HCT116 (cell line): Measurements from ENCODE around the gene EEF2. TPM values are rescaled to one million over a fixed set of nuclear protein-coding genes. Genes with fewer than 3 reads are reported as not detected.

ENCODE experiments used
- ATAC-seq: fragments of 200-7000 bp; cut with Tn5 transposase; 2 replicates; pipeline ENCODE4 v1.9.1; 2020; ENCODE audit warnings: mild to moderate bottlenecking, moderate library complexity
- BruUV-seq: library from RNA; stranded (reverse); fragments of 400-500 nt; replicated peaks from 2 replicates; lab custom pipeline; 2021; lab: Mats Ljungman, UMichigan
- CTCF ChIA-PET: fragments of 300-600 bp; sonication (Branson Sonifier 250); formaldehyde crosslinking; loops from one replicate; lab custom pipeline; 2021; ENCODE audit warnings: antibody characterized with exemption; lab: Charles Lee
- POLR2A ChIA-PET: fragments of 300-600, 350-600 bp; sonication (Branson Sonifier 250); formaldehyde crosslinking; loops from one replicate; lab custom pipeline; 2021; ENCODE audit warnings: antibody characterized with exemption; lab: Charles Lee
- RAD21 ChIA-PET, 2 experiments: fragments of 300-600 bp; sonication (Branson Sonifier 250); formaldehyde crosslinking; loops; one replicate each; lab custom pipeline; 2023; ENCODE audit warnings: low total read pairs in 2 of 2; ENCODE audit not compliant: uncharacterized antibody in 2 of 2, unreplicated experiment in 2 of 2, low non-redundant PET in 1 of 2; lab: Charles Lee
- DNase-seq: peaks from one replicate; pipeline ENCODE4 v3.0.0-alpha.2; 2010; ENCODE audit warnings: low read depth, low spot score
- H2AFZ ChIP-seq: fragments of 200-600 bp; shearing (Covaris generic), sonication (generic); 2 replicates; pipeline ENCODE4 v1.6.1; 2017; ENCODE audit warnings: low read depth, mixed run types, mixed read lengths, antibody characterized with exemption, low read length; ENCODE audit not compliant: poor library complexity, severe bottlenecking
- H3K27ac ChIP-seq: 2 replicates; pipeline ENCODE4 v1.5.1; 2012; ENCODE audit warnings: low read depth, low read length
- H3K27me3 ChIP-seq: fragments of 200-600 bp; sonication (generic); 2 replicates; pipeline ENCODE4 v1.6.1; 2016; ENCODE audit warnings: mixed run types, low read length, mixed read lengths; ENCODE audit not compliant: insufficient read depth
- H3K36me3 ChIP-seq, 2 experiments: fragments of 200-500 bp in 1 of 2; fragments of 200-600 bp in 1 of 2; sonication (Bioruptor generic) in 1 of 2; sonication (generic) in 1 of 2; 2 replicates each; pipeline versions ENCODE4 v1.5.1 to v1.6.1; 2014 to 2016; ENCODE audit warnings: low read length in 2 of 2, inconsistent platforms in 1 of 2, mixed read lengths in 1 of 2, mixed run types in 1 of 2; ENCODE audit not compliant: insufficient read depth in 2 of 2, control insufficient read depth in 1 of 2
- H3K4me1 ChIP-seq, 2 experiments: fragments of 200-600 bp in 1 of 2; sonication (generic) in 1 of 2; 2 replicates each; pipeline versions ENCODE4 v1.5.1 to v1.6.1; 2012 to 2017; ENCODE audit warnings: low read length in 2 of 2, inconsistent platforms in 1 of 2, mild to moderate bottlenecking in 1 of 2, mixed read lengths in 1 of 2, mixed run types in 1 of 2, moderate library complexity in 1 of 2; ENCODE audit not compliant: insufficient read depth in 2 of 2, control insufficient read depth in 1 of 2
- H3K4me2 ChIP-seq: fragments of 200-600 bp; sonication (generic); 2 replicates; pipeline ENCODE4 v1.6.1; 2017; ENCODE audit warnings: mixed run types, low read length, mixed read lengths
- H3K4me3 ChIP-seq, 2 experiments: fragments of 200-600 bp in 1 of 2; sonication (generic) in 1 of 2; replicated peaks in 1 of 2; 2 replicates each; pipeline ENCODE4 v1.5.1; 2011 to 2016; ENCODE audit warnings: low read length in 2 of 2, control low read depth in 1 of 2, low read depth in 1 of 2, mild to moderate bottlenecking in 1 of 2, mixed read lengths in 1 of 2, mixed run types in 1 of 2
- H3K79me2 ChIP-seq: fragments of 200-600 bp; sonication (generic); 2 replicates; pipeline ENCODE4 v1.6.1; 2017; ENCODE audit warnings: mild to moderate bottlenecking, mixed run types, low read length, moderate library complexity, mixed read lengths; ENCODE audit not compliant: insufficient read depth
- H3K9ac ChIP-seq: fragments of 200-600 bp; sonication (generic); 2 replicates; pipeline ENCODE4 v1.6.1; 2016; ENCODE audit warnings: low read length, mixed read lengths
- H3K9me2 ChIP-seq: fragments of 200-600 bp; sonication (generic), shearing (Covaris generic); 2 replicates; pipeline ENCODE4 v1.6.1; 2017; ENCODE audit warnings: mixed run types, mild to moderate bottlenecking, moderate library complexity; ENCODE audit not compliant: insufficient read depth
- H3K9me3 ChIP-seq, 2 experiments: fragments of 200-500 bp in 1 of 2; fragments of 200-600 bp in 1 of 2; sonication (Bioruptor generic) in 1 of 2; sonication (generic) in 1 of 2; 2 replicates each; pipeline ENCODE4 v1.6.1; 2014 to 2017; ENCODE audit warnings: low read length in 2 of 2, mixed read lengths in 2 of 2, inconsistent platforms in 1 of 2, low read depth in 1 of 2, mild to moderate bottlenecking in 1 of 2, mixed run types in 1 of 2, moderate library complexity in 1 of 2; ENCODE audit not compliant: control insufficient read depth in 1 of 2, insufficient read depth in 1 of 2
- H4K20me1 ChIP-seq: fragments of 200-600 bp; sonication (generic), shearing (Covaris generic); 2 replicates; pipeline ENCODE4 v1.6.1; 2017; ENCODE audit warnings: mixed run types, mild to moderate bottlenecking, moderate library complexity; ENCODE audit not compliant: insufficient read depth
- CBX3 ChIP-seq: IDR thresholded peaks from 2 replicates; pipeline ENCODE4 v1.6.1; 2012; ENCODE audit warnings: low read depth
- CEBPB ChIP-seq: IDR thresholded peaks from 2 replicates; pipeline ENCODE4 v1.6.1; 2012; ENCODE audit warnings: low read depth
- EGR1 ChIP-seq: IDR thresholded peaks from 2 replicates; pipeline ENCODE4 v1.6.1; 2012; ENCODE audit warnings: low read depth
- ELF1 ChIP-seq: IDR thresholded peaks from 2 replicates; pipeline ENCODE4 v1.6.1; 2012; ENCODE audit warnings: low read depth, borderline replicate concordance
- EZH2 ChIP-seq: fragments of 200-600 bp; sonication (generic); IDR thresholded peaks from 2 replicates; pipeline ENCODE4 v1.6.1; 2017; ENCODE audit warnings: antibody characterized with exemption, mixed run types
- POLR2A ChIP-seq: IDR thresholded peaks from 2 replicates; pipeline ENCODE4 v1.7.0; 2011; ENCODE audit warnings: borderline replicate concordance; ENCODE audit not compliant: insufficient read depth, insufficient read length; ENCODE audit errors: extremely low read depth
- POLR2AphosphoS5 ChIP-seq: IDR thresholded peaks from 2 replicates; pipeline ENCODE4 v1.6.1; 2011; ENCODE audit warnings: mild to moderate bottlenecking, low read depth, low read length, moderate library complexity
- RAD21 ChIP-seq: IDR thresholded peaks from 2 replicates; pipeline ENCODE4 v1.6.1; 2012; ENCODE audit warnings: low read depth, mild to moderate bottlenecking
- SP1 ChIP-seq: IDR thresholded peaks from 2 replicates; pipeline ENCODE4 v1.6.1; 2012; ENCODE audit warnings: low read depth
- SRF ChIP-seq: IDR thresholded peaks from 2 replicates; pipeline ENCODE4 v1.6.1; 2012; ENCODE audit warnings: low read depth
- TCF7L2 ChIP-seq: IDR thresholded peaks from 2 replicates; pipeline ENCODE4 v1.7.0; 2011; ENCODE audit warnings: borderline replicate concordance, inconsistent platforms; ENCODE audit not compliant: insufficient read depth, insufficient read length; ENCODE audit errors: extremely low read depth
- ZFX ChIP-seq: fragments of 450-650 bp; IDR thresholded peaks from 2 replicates; pipeline ENCODE4 v1.6.1; 2017
- ZNF274 ChIP-seq: fragments of 200-500 bp; sonication (Bioruptor generic); IDR thresholded peaks from 2 replicates; pipeline ENCODE4 v1.6.1; 2014; ENCODE audit warnings: mild to moderate bottlenecking, low read depth, low read length, inconsistent platforms
- intact Hi-C: fragments of 100-400 bp; cut with micrococcal nuclease; formaldehyde crosslinking; loops from 2 replicates; pipeline ENCODE4 v1.10.0; 2022
- total RNA-seq: library from RNA; stranded (reverse); gene quantifications from one replicate; pipeline ENCODE4 v1.2.1, GENCODE V29; 2021; ENCODE audit not compliant: unreplicated experiment
- TF ChIP-seq, protein P1 (sequence below): IDR thresholded peaks from 2 replicates; pipeline ENCODE4 v1.6.1; 2012
- TF ChIP-seq, protein P2 (sequence below): IDR thresholded peaks from 2 replicates; pipeline ENCODE4 v1.6.1; 2012

EEF2 gene
- total RNA-seq, 1 experiment from 2014 or later: 3,796 TPM

DNA sequence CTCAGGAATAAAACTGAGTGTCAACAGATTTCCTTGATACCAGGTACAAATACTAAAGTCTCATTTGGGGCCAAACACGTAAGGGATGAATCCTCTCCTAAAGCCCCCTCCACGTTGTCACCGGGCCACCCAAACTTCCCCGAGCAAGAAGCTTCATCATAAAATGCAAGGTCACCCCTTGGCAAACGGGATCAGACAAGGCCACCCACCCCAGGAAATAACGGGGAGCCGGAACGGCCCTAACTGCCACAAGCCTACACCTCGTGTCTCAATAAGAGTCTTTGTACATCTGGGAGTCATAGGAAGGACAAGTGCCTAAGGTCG lies 717 bp downstream of the EEF2 start:
- peaks cover 22 to 50% of the 10 kb centered on the region in 2 experiments for H3K4me1 ChIP-seq
- POLR2A ChIA-PET: interaction anchor here (1.9 to 3.1 kb wide), 4 partner anchors 8 to 132 kb away, joined by 9 to 60 read pairs (median 11); partner anchors contain the start of gene DAPK3
- no peaks in the 10 kb centered on the region for H3K27me3 ChIP-seq
- H3K9me2 ChIP-seq: no peaks in the 10 kb centered on the region
- H3K9me3 ChIP-seq: no peaks in the 10 kb centered on the region
- DNase-seq: no peak
- H3K27ac ChIP-seq: peak overlapping the region; percentile 98
- H2AFZ ChIP-seq: no peak overlapping the region
- BruUV-seq: TSS peak; percentile 58
- CTCF ChIA-PET: interaction anchor here (1.0 to 2.1 kb wide), 3 partner anchors 17 to 224 kb away, joined by 3 to 14 read pairs (median 4); no protein-coding TSS in a partner anchor
- RAD21 ChIA-PET: no interaction called here
- no peak for ATAC-seq
- H3K4me2 ChIP-seq: peak overlapping the region; percentile 84
- H3K9ac ChIP-seq: peak overlapping the region; percentile 99
- peaks cover 58% of the 10 kb centered on the region for H3K79me2 ChIP-seq
- intact Hi-C loops: no loop called here
- H4K20me1 ChIP-seq: peaks cover 52% of the 10 kb centered on the region; the same call in 1 of the 2 replicates
- no peak for TF ChIP-seq ZNF274
- no peak for TF ChIP-seq POLR2A
- no peak for TF ChIP-seq ZFX
- TF ChIP-seq SRF: no peak
- TF ChIP-seq TCF7L2: no peak
- no peak for TF ChIP-seq ELF1
- no peak for TF ChIP-seq POLR2AphosphoS5
- no peak for TF ChIP-seq EZH2
- no peak for TF ChIP-seq RAD21
- TF ChIP-seq, protein P1, sequence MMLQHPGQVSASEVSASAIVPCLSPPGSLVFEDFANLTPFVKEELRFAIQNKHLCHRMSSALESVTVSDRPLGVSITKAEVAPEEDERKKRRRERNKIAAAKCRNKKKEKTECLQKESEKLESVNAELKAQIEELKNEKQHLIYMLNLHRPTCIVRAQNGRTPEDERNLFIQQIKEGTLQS: no peak
- no peak for TF ChIP-seq CBX3
- TF ChIP-seq, protein P2, sequence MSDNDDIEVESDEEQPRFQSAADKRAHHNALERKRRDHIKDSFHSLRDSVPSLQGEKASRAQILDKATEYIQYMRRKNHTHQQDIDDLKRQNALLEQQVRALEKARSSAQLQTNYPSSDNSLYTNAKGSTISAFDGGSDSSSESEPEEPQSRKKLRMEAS: no peak
- no peak for TF ChIP-seq SP1
- no peak for TF ChIP-seq CEBPB
- TF ChIP-seq EGR1: no peak
- H3K4me3 ChIP-seq: peak overlapping the region; percentile 95
- H3K36me3 ChIP-seq: peaks cover 43 to 54% of the 10 kb centered on the region in 2 experiments
